ENCODE results near the gene MTMR12. TPM values are rescaled to one million over a fixed set of nuclear protein-coding genes. Genes with fewer than 3 reads are reported as not detected.
A peak's percentile ranks its signal among the peaks of the same experiment; 100 is the strongest.
"Not testable (repeated sequence)": the region's sequence is repeated elsewhere in the genome, so short reads cannot be mapped to it uniquely, and the experiment has no call there.

The MTMR12 gene
- total and polyA plus RNA-seq, 10 of the 15 experiments (the other 5 are each of a cell fraction or from before 2014, with no cell fraction given), result 5.0 to 22.9 (median 16.3) TPM

DNA sequence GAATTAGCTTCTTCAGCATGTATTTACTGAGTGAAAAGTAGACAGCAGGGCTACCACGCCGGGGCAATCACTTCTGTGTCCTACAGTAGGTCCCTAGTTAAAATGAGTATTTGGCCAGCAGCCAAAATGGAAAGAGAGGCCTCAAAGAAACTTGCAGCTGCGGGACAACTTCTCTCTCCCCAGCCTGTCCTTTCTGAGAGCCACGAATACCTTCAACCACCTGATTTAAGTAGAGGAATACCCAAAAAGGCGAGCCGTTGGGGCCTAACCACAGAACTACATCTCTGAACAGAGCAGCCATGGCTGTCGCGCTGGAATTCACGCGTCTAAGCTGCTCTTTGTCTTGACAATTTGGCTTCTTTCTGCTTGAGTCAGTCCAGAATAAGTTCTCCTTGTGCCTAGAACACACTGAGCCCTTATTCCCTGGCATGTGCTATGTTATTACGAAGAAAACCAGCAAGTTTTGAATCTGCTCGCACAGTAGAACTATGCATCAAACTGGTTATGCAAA lies 94.8 kb downstream of the MTMR12 start:
- ATAC-seq (no peak; the same call in 2 of the 3 replicates), FAIRE-seq (peak; percentile 7), DNase-seq (ENCODE audit: low read depth, low spot score) (no peak)
- Histone ChIP-seq H3K4me2 (ENCODE audit: control insufficient read depth, insufficient read depth) (peak overlapping the region; percentile 7; the same call in 1 of the 2 replicates), H3K9ac (ENCODE audit: control insufficient read depth, insufficient read depth, low read length) (no peak overlapping the region), H3K4me3 (no peak overlapping the region), H3K79me2 (ENCODE audit: control insufficient read depth, insufficient read depth, low read length) (no peaks in the 10 kb centered on the region), H3K4me1 (ENCODE audit: control insufficient read depth, insufficient read depth, low read length) (no peaks in the 10 kb centered on the region), H2AFZ (ENCODE audit: control insufficient read depth, low read depth, low read length) (peak overlapping the region; percentile 58), H3K36me3 (ENCODE audit: control insufficient read depth in 2 of 2, insufficient read depth in 2 of 2, low read length in 1 of 2) (no peaks in the 10 kb centered on the region), H3K27me3 (replicated peaks in 1 of 2; ENCODE audit: control insufficient read depth in 2 of 2, insufficient read depth in 2 of 2, low read length in 1 of 2) (no peaks in the 10 kb centered on the region), H4K20me1 (ENCODE audit: control insufficient read depth, insufficient read depth) (no peaks in the 10 kb centered on the region), H3K9me3 (replicated peaks; ENCODE audit: control insufficient read depth, insufficient read depth, low read length) (no peaks in the 10 kb centered on the region), H3K27ac (ENCODE audit: control insufficient read depth, insufficient read depth) (no peak overlapping the region)
- whole genome bisulfite sequencing (ENCODE audit: insufficient coverage, insufficient replicate concordance, low lambda C conversion rate, missing lambda C conversion rate), result 65% methylated on average over 12 of the region's 12 CpGs
- TF ChIP-seq RUNX3 (IDR thresholded peaks at IDR 0.05; ENCODE audit: low read length) (peak; percentile 29; the same call in 1 of the 2 replicates), YY1 (IDR thresholded peaks at IDR 0.05; ENCODE audit: low read depth, low read length) (no peak)
- TF ChIP-seq, protein P1, sequence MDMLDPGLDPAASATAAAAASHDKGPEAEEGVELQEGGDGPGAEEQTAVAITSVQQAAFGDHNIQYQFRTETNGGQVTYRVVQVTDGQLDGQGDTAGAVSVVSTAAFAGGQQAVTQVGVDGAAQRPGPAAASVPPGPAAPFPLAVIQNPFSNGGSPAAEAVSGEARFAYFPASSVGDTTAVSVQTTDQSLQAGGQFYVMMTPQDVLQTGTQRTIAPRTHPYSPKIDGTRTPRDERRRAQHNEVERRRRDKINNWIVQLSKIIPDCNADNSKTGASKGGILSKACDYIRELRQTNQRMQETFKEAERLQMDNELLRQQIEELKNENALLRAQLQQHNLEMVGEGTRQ (IDR thresholded peaks at IDR 0.05; ENCODE audit: borderline replicate concordance, low read depth, low read length), result no peak
- intact Hi-C loops (cut with micrococcal nuclease; ENCODE audit: unreplicated experiment) (no loop called here), in situ Hi-C loops (cut with MboI) (no loop called here)
- BruUV-seq (replicated peaks), result no TSS peak
- ChIA-PET SMC1A (ENCODE audit: uncharacterized antibody, unreplicated experiment) (interaction anchor here (0.7 to 1.4 kb wide), 2 partner anchors 13 to 43 kb away, joined by 3 read pairs; partner anchors contain the start of gene GOLPH3), CTCF (interaction anchor here (1.6 kb wide), 1 partner anchor 112 kb away, joined by 4 read pairs; no protein-coding TSS in a partner anchor), RAD21 (ENCODE audit: unreplicated experiment) (interaction anchor here (1.1 kb wide), 1 partner anchor 112 kb away, joined by 3 read pairs; no protein-coding TSS in a partner anchor), POLR2A (no interaction called here)

DNA sequence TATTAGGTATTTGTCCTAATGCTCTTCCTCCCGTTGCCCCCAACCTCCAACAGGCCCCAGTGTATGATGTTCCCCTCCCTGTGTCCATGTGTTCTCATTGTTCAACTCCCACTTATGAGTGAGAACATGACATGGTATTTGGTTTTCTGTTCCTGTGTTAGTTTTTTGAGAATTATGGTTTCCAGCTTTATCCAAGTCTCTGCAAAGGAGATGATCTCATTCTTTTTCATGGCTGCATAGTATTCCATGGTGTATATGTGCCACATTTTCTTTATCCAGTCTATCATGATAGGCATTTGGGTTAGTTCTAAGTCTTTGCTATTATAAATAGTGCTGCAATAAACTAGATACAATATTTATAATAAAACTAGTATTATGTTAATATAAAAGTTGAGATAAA lies 98.4 kb downstream of the MTMR12 start:
- BruUV-seq (replicated peaks); H3K9ac ChIP-seq (ENCODE audit: control insufficient read depth, insufficient read depth, low read length); POLR2A ChIA-PET; H3K4me2 ChIP-seq (ENCODE audit: control insufficient read depth, insufficient read depth); FAIRE-seq; H4K20me1 ChIP-seq (ENCODE audit: control insufficient read depth, insufficient read depth); H2AFZ ChIP-seq (ENCODE audit: control insufficient read depth, low read depth, low read length); H3K4me1 ChIP-seq (ENCODE audit: control insufficient read depth, insufficient read depth, low read length); H3K79me2 ChIP-seq (ENCODE audit: control insufficient read depth, insufficient read depth, low read length); DNase-seq (ENCODE audit: low read depth, low spot score); H3K4me3 ChIP-seq; intact Hi-C loops (cut with micrococcal nuclease; ENCODE audit: unreplicated experiment); H3K36me3 ChIP-seq (ENCODE audit: control insufficient read depth in 2 of 2, insufficient read depth in 2 of 2, low read length in 1 of 2); H3K9me3 ChIP-seq (replicated peaks; ENCODE audit: control insufficient read depth, insufficient read depth, low read length); in situ Hi-C loops (cut with MboI); ATAC-seq; RAD21 ChIA-PET (ENCODE audit: unreplicated experiment); H3K27me3 ChIP-seq (replicated peaks in 1 of 2; ENCODE audit: control insufficient read depth in 2 of 2, insufficient read depth in 2 of 2, low read length in 1 of 2); H3K27ac ChIP-seq (ENCODE audit: control insufficient read depth, insufficient read depth); SMC1A ChIA-PET (ENCODE audit: uncharacterized antibody, unreplicated experiment): not testable (repeated sequence)
- WGBS (ENCODE audit: insufficient coverage, insufficient replicate concordance, low lambda C conversion rate, missing lambda C conversion rate), result 50% methylated on average over 1 of the region's 1 CpG
- CTCF ChIA-PET, result interaction anchor here (1.0 kb wide), 1 partner anchor 18 kb away, joined by 3 read pairs; no protein-coding TSS in a partner anchor
